Activated CD4-positive, alpha-beta T cell treated with anti-CD3 and anti-CD28 coated beads, Interleukin-2, amount 10 ng/mL, durations not matched to agents 7 days and 5 days (primary cell): ENCODE results near the gene OR51V1. TPM values are rescaled to one million over a fixed set of nuclear protein-coding genes. Genes with fewer than 3 reads are reported as not detected.
"Not testable (repeated sequence)": the region's sequence is repeated elsewhere in the genome, so short reads cannot be mapped to it uniquely, and the experiment has no call there.

Source experiments
- CTCF ChIA-PET: fragments of 350-600 bp; sonication (Branson Sonifier 250); formaldehyde crosslinking; loops from one replicate; lab custom pipeline; 2021; ENCODE audit warnings: antibody characterized with exemption; lab: Charles Lee
- POLR2A ChIA-PET: fragments of 350-600 bp; sonication (Branson Sonifier 250); formaldehyde crosslinking; loops from one replicate; lab custom pipeline; 2021; ENCODE audit warnings: antibody characterized with exemption; lab: Charles Lee
- DNase-seq: peaks from one replicate; pipeline ENCODE4 v3.0.0-alpha.2; 2020
- H3K27ac Mint-ChIP-seq: one replicate; pipeline ENCODE4 v1.8.0; 2021; ENCODE audit warnings: mild to moderate bottlenecking, moderate library complexity, mixed read lengths
- H3K27me3 Mint-ChIP-seq: one replicate; pipeline ENCODE4 v1.8.0; 2021; ENCODE audit warnings: mixed read lengths
- H3K36me3 Mint-ChIP-seq: one replicate; pipeline ENCODE4 v1.8.0; 2021; ENCODE audit warnings: low read depth, mixed read lengths
- H3K4me1 Mint-ChIP-seq: one replicate; pipeline ENCODE4 v1.8.0; 2021; ENCODE audit warnings: mixed read lengths
- H3K4me3 Mint-ChIP-seq: one replicate; pipeline ENCODE4 v1.8.0; 2021; ENCODE audit warnings: mild to moderate bottlenecking, moderate library complexity, mixed read lengths
- H3K9me3 Mint-ChIP-seq: one replicate; pipeline ENCODE4 v1.8.0; 2021; ENCODE audit warnings: mixed read lengths
- total RNA-seq, 2 experiments: library from RNA; stranded (reverse); gene quantifications; one replicate each; pipeline ENCODE4 v1.2.3, GENCODE V29; 2021

The OR51V1 gene
- total RNA-seq, 2 experiments from 2014 or later = not detected

GRCh38 chr11:5188201-5188600 lies 12.3 kb downstream of the OR51V1 start:
- peaks cover 8% of the 10 kb centered on the region for H3K9me3 Mint-ChIP-seq
- ChIA-PET CTCF (interaction anchor here (0.6 kb wide), 1 partner anchor 440 kb away, joined by 3 read pairs; no protein-coding TSS in a partner anchor), POLR2A (no interaction called here)
- H3K36me3 Mint-ChIP-seq = no peaks in the 10 kb centered on the region
- H3K4me3 Mint-ChIP-seq = no peak overlapping the region
- no peaks in the 10 kb centered on the region for H3K4me1 Mint-ChIP-seq
- no peak overlapping the region for H3K27ac Mint-ChIP-seq
- no peaks in the 10 kb centered on the region for H3K27me3 Mint-ChIP-seq
- no peak for DNase-seq

- no peak for DNase-seq
- no peaks in the 10 kb centered on the region for H3K27me3 Mint-ChIP-seq
- no peaks in the 10 kb centered on the region for H3K36me3 Mint-ChIP-seq
- no peaks in the 10 kb centered on the region for H3K4me1 Mint-ChIP-seq
- CTCF ChIA-PET = no interaction called here
- no peaks in the 10 kb centered on the region for H3K9me3 Mint-ChIP-seq
- POLR2A ChIA-PET = no interaction called here
- H3K27ac Mint-ChIP-seq = no peak overlapping the region
- no peak overlapping the region for H3K4me3 Mint-ChIP-seq
Observed at GRCh38 chr11:5178046-5178837, 22.2 kb downstream of the OR51V1 start.

GRCh38 chr11:5174934-5175333 lies 25.5 kb downstream of the OR51V1 start:
- Mint-ChIP-seq H3K36me3 (no peaks in the 10 kb centered on the region), H3K9me3 (no peaks in the 10 kb centered on the region), H3K4me1 (no peaks in the 10 kb centered on the region), H3K27me3 (no peaks in the 10 kb centered on the region), H3K27ac (no peak overlapping the region), H3K4me3 (no peak overlapping the region)
- no peak for DNase-seq
- ChIA-PET POLR2A (no interaction called here), CTCF (no interaction called here)

- H3K36me3 Mint-ChIP-seq = no peaks in the 10 kb centered on the region
- CTCF ChIA-PET = no interaction called here
- H3K9me3 Mint-ChIP-seq = no peaks in the 10 kb centered on the region
- no peak for DNase-seq
- H3K4me3 Mint-ChIP-seq = no peak overlapping the region
- no peaks in the 10 kb centered on the region for H3K27me3 Mint-ChIP-seq
- POLR2A ChIA-PET = no interaction called here
- no peaks in the 10 kb centered on the region for H3K4me1 Mint-ChIP-seq
- no peak overlapping the region for H3K27ac Mint-ChIP-seq
Observed at GRCh38 chr11:5171856-5172255, 28.6 kb downstream of the OR51V1 start.

- H3K27ac Mint-ChIP-seq, H3K4me3 Mint-ChIP-seq, H3K36me3 Mint-ChIP-seq, H3K4me1 Mint-ChIP-seq, H3K27me3 Mint-ChIP-seq, H3K9me3 Mint-ChIP-seq, DNase-seq, CTCF ChIA-PET, POLR2A ChIA-PET: not testable (repeated sequence)
Observed at GRCh38 chr11:5165898-5166297, 34.6 kb downstream of the OR51V1 start.

- H3K27me3 Mint-ChIP-seq, H3K9me3 Mint-ChIP-seq, DNase-seq, CTCF ChIA-PET, POLR2A ChIA-PET, H3K27ac Mint-ChIP-seq, H3K36me3 Mint-ChIP-seq, H3K4me3 Mint-ChIP-seq, H3K4me1 Mint-ChIP-seq: not testable (repeated sequence)
Observed at GRCh38 chr11:5164807-5165206, 35.7 kb downstream of the OR51V1 start.

GRCh38 chr11:5161045-5161444 lies 39.4 kb downstream of the OR51V1 start:
- H3K4me3 Mint-ChIP-seq, H3K4me1 Mint-ChIP-seq, H3K9me3 Mint-ChIP-seq, CTCF ChIA-PET, H3K27me3 Mint-ChIP-seq, H3K36me3 Mint-ChIP-seq, POLR2A ChIA-PET, DNase-seq, H3K27ac Mint-ChIP-seq: not testable (repeated sequence)

GRCh38 chr11:5160217-5160616 lies 40.3 kb downstream of the OR51V1 start:
- H3K27ac Mint-ChIP-seq, H3K27me3 Mint-ChIP-seq, H3K4me1 Mint-ChIP-seq, H3K9me3 Mint-ChIP-seq, POLR2A ChIA-PET, H3K36me3 Mint-ChIP-seq, CTCF ChIA-PET, H3K4me3 Mint-ChIP-seq, DNase-seq: not testable (repeated sequence)

- DNase-seq = no peak
- Mint-ChIP-seq H3K9me3 (no peaks in the 10 kb centered on the region), H3K4me3 (no peak overlapping the region), H3K27me3 (no peaks in the 10 kb centered on the region), H3K27ac (no peak overlapping the region), H3K4me1 (no peaks in the 10 kb centered on the region), H3K36me3 (no peaks in the 10 kb centered on the region)
- CTCF ChIA-PET = no interaction called here
- POLR2A ChIA-PET = no interaction called here
Observed at GRCh38 chr11:5159806-5160205, 40.7 kb downstream of the OR51V1 start.

- no peak within 1 kb of the TSS for H3K27ac Mint-ChIP-seq
- POLR2A ChIA-PET = no interaction called here
- no peaks in the 10 kb centered on the region for H3K36me3 Mint-ChIP-seq
- no peak within 1 kb of the TSS for H3K4me3 Mint-ChIP-seq
- no peaks in the 10 kb centered on the region for H3K27me3 Mint-ChIP-seq
- CTCF ChIA-PET = no interaction called here
- DNase-seq = no peak
- H3K4me1 Mint-ChIP-seq = no peaks in the 10 kb centered on the region
- no peaks in the 10 kb centered on the region for H3K9me3 Mint-ChIP-seq
Observed at GRCh38 chr11:5154657-5155056, 45.8 kb downstream of the OR51V1 start, which contains the start of gene OR52A1. TSS of gene OR52A1 (minus strand) at chr11:5154757. CDS start at chr11:5152369, 2,388 bp downstream.

- no peak overlapping the region for H3K27ac Mint-ChIP-seq
- CTCF ChIA-PET = no interaction called here
- DNase-seq = no peak
- H3K27me3 Mint-ChIP-seq = no peaks in the 10 kb centered on the region
- no peaks in the 10 kb centered on the region for H3K4me1 Mint-ChIP-seq
- no peak overlapping the region for H3K4me3 Mint-ChIP-seq
- POLR2A ChIA-PET = no interaction called here
- H3K9me3 Mint-ChIP-seq = no peaks in the 10 kb centered on the region
- no peaks in the 10 kb centered on the region for H3K36me3 Mint-ChIP-seq
Observed at GRCh38 chr11:5153574-5154431, 46.7 kb downstream of the OR51V1 start.

- no peaks in the 10 kb centered on the region for H3K27me3 Mint-ChIP-seq
- no peak overlapping the region for H3K4me3 Mint-ChIP-seq
- H3K27ac Mint-ChIP-seq = no peak overlapping the region
- no peaks in the 10 kb centered on the region for H3K9me3 Mint-ChIP-seq
- no peak for DNase-seq
- no peaks in the 10 kb centered on the region for H3K4me1 Mint-ChIP-seq
- H3K36me3 Mint-ChIP-seq = no peaks in the 10 kb centered on the region
- POLR2A ChIA-PET = no interaction called here
- CTCF ChIA-PET = no interaction called here
Observed at GRCh38 chr11:5151713-5152153, 48.7 kb downstream of the OR51V1 start.
